Prostate gland (tissue), 2 donors: ENCODE results near the gene SPRTN.

Source experiments
- CTCF ChIP-seq, 4 experiments: fragments of 200-600 bp in 2 of 4; fragments of 450-650 bp in 2 of 4; sonication (generic) in 2 of 4; IDR thresholded peaks; 1 replicate in 3 of 4; 2 replicates in 1 of 4; pipeline ENCODE4 v1.5.1; 2016 to 2019; ENCODE audit warnings: antibody characterized with exemption in 4 of 4, mild to moderate bottlenecking in 2 of 4, moderate library complexity in 2 of 4
- POLR2A ChIP-seq: fragments of 450-650 bp; IDR thresholded peaks from one replicate; pipeline ENCODE4 v1.6.1; 2016; ENCODE audit warnings: antibody characterized with exemption, mild to moderate bottlenecking
- POLR2AphosphoS5 ChIP-seq: sonication (generic); formaldehyde crosslinking; IDR thresholded peaks from one replicate; pipeline ENCODE4 v1.6.1; 2017; ENCODE audit warnings: antibody characterized with exemption

- TF ChIP-seq CTCF (IDR thresholded peaks at IDR 0.05) (no peak), POLR2A (no peak), POLR2AphosphoS5 (no peak)
These were observed 10.3 kb downstream of the SPRTN start for GRCh38 chr1:231348442-231348841.
